Breast epithelium (tissue), 3 donors: ENCODE measurements around the gene AUH.

Source experiments
- CTCF ChIP-seq, 3 donors: fragments of 450-650 bp; IDR thresholded peaks; one replicate each; pipeline ENCODE4 v1.5.1; 2016 to 2017; ENCODE audit warnings: antibody characterized with exemption in 3 of 3, mild to moderate bottlenecking in 3 of 3, moderate library complexity in 3 of 3
- POLR2A ChIP-seq: fragments of 450-650 bp; IDR thresholded peaks from one replicate; pipeline ENCODE4 v1.6.1; 2016; ENCODE audit warnings: antibody characterized with exemption, mild to moderate bottlenecking, moderate library complexity
- POLR2AphosphoS5 ChIP-seq, 3 donors: sonication (generic); formaldehyde crosslinking; IDR thresholded peaks; one replicate each; pipeline ENCODE4 v1.6.1; 2017; ENCODE audit warnings: antibody characterized with exemption in 3 of 3

GRCh38 chr9:91332546-91333231, 29.0 kb downstream of the AUH start:
- TF ChIP-seq CTCF (IDR thresholded peaks at IDR 0.05): no peak
- no peak for TF ChIP-seq POLR2A
- TF ChIP-seq POLR2AphosphoS5 (IDR thresholded peaks at IDR 0.05): no peak
